Measurements from ENCODE around the gene RFXANK. TPM values are rescaled to one million over a fixed set of nuclear protein-coding genes. Genes with fewer than 3 reads are reported as not detected.

RFXANK gene
- total RNA-seq, 1 experiment from 2014 or later, result 81.8 TPM

GRCh38 chr19:19238126-19238894, 46.3 kb downstream of the RFXANK start:
- TF ChIP-seq, protein P1, sequence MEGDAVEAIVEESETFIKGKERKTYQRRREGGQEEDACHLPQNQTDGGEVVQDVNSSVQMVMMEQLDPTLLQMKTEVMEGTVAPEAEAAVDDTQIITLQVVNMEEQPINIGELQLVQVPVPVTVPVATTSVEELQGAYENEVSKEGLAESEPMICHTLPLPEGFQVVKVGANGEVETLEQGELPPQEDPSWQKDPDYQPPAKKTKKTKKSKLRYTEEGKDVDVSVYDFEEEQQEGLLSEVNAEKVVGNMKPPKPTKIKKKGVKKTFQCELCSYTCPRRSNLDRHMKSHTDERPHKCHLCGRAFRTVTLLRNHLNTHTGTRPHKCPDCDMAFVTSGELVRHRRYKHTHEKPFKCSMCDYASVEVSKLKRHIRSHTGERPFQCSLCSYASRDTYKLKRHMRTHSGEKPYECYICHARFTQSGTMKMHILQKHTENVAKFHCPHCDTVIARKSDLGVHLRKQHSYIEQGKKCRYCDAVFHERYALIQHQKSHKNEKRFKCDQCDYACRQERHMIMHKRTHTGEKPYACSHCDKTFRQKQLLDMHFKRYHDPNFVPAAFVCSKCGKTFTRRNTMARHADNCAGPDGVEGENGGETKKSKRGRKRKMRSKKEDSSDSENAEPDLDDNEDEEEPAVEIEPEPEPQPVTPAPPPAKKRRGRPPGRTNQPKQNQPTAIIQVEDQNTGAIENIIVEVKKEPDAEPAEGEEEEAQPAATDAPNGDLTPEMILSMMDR (conservative IDR thresholded peaks at IDR 0.05), result no peak
- H3K27ac Mint-ChIP-seq, result no peak overlapping the region; a peak in 1 of 7 replicates
- Histone ChIP-seq H4K91ac (ENCODE audit: insufficient read length, low read depth, low read length) (no peak overlapping the region), H2AK5ac (ENCODE audit: insufficient read length, low read length) (no peak overlapping the region), H3K23ac (ENCODE audit: insufficient read length, low read depth, low read length) (no peak overlapping the region), H3K23me2 (ENCODE audit: insufficient read length, low read depth, low read length, poor library complexity, severe bottlenecking) (no peaks in the 10 kb centered on the region), H3K4me1 (ENCODE audit: insufficient read depth, low read length) (no peaks in the 10 kb centered on the region), H3K9ac (ENCODE audit: extremely low read depth, insufficient read length, low read length) (no peak overlapping the region), H3K79me1 (ENCODE audit: insufficient read depth, low read depth, low read length, poor library complexity, severe bottlenecking) (no peaks in the 10 kb centered on the region), H4K20me1 (ENCODE audit: control insufficient read depth, insufficient read depth, insufficient read length) (no peaks in the 10 kb centered on the region), H3K14ac (ENCODE audit: insufficient read depth, low read length) (no peak overlapping the region), H3K9me3 (ENCODE audit: control insufficient read depth, low read depth, low read length) (peaks cover 4% of the 10 kb centered on the region), H3K18ac (ENCODE audit: insufficient read length, low read depth, low read length) (no peak overlapping the region), H3T11ph (ENCODE audit: low read length) (no peak overlapping the region), H4K8ac (replicated peaks; ENCODE audit: insufficient read length, low read depth, low read length) (no peak overlapping the region), H3K27ac (ENCODE audit: insufficient read length, low read depth, low read length) (no peak overlapping the region), H3K56ac (ENCODE audit: insufficient read length, low read depth, low read length) (no peak overlapping the region), H4K5ac (ENCODE audit: insufficient read length, low read depth, low read length) (no peak overlapping the region), H2AFZ (ENCODE audit: low read length) (no peak overlapping the region), H2BK12ac (ENCODE audit: insufficient read length, low read depth, low read length) (no peak overlapping the region), H2BK15ac (ENCODE audit: low read depth, low read length) (no peak overlapping the region), H3K4me2 (ENCODE audit: insufficient read depth, insufficient read length, low read length) (no peak overlapping the region), H3K4ac (ENCODE audit: low read depth, low read length) (no peak overlapping the region), H3K27me3 (ENCODE audit: insufficient read depth, low read length) (no peaks in the 10 kb centered on the region), H3K79me2 (ENCODE audit: insufficient read depth, low read length) (no peaks in the 10 kb centered on the region), H2BK20ac (ENCODE audit: low read depth, low read length, poor library complexity, severe bottlenecking) (no peak overlapping the region), H2BK5ac (ENCODE audit: insufficient read length, low read length) (no peak overlapping the region), H2BK120ac (ENCODE audit: low read depth, low read length, poor library complexity, severe bottlenecking) (no peak overlapping the region)
- peaks cover 47% of the 10 kb centered on the region for H3K27me3 Mint-ChIP-seq (ENCODE audit: low read depth)
- peaks cover 21 to 24% of the 10 kb centered on the region in 2 experiments for H3K9me3 Mint-ChIP-seq
- peak overlapping the region in 1 of 2 experiments; percentile 0; a peak in 2 of 5 replicates for H3K4me3 Mint-ChIP-seq
- 0 out of 4 replicates have a peak, but pooled peaks cover 0 to 3% of the 10 kb centered on the region in 2 experiments for H3K4me1 Mint-ChIP-seq
- DNase-seq, result no peak
- H3K36me3 Mint-ChIP-seq (ENCODE audit: insufficient read depth in 1 of 3, low read depth in 3 of 3), result peaks cover 0 to 7% (median 5%) of the 10 kb centered on the region in 3 experiments; a peak in 3 of 7 replicates
- WGBS (ENCODE audit: extremely low coverage, insufficient read length, low lambda C conversion rate), result no CpG with 5 or more reads among the region's 18 CpGs
